Mesothelial cell of epicardium (in vitro differentiated cells): Measurements from ENCODE around the gene ZNF714. TPM values are rescaled to one million over a fixed set of nuclear protein-coding genes. Genes with fewer than 3 reads are reported as not detected.

Source experiments
- DNase-seq, 2 experiments: peaks; one replicate each; pipeline ENCODE4 v3.0.0; 2021; ENCODE audit warnings: low spot score in 2 of 2; ENCODE audit not compliant: unreplicated experiment in 2 of 2
- H3K27ac Mint-ChIP-seq: 2 replicates; pipeline ENCODE4 v1.8.0; 2021; ENCODE audit warnings: mixed read lengths
- H3K27me3 Mint-ChIP-seq: 2 replicates; pipeline ENCODE4 v1.8.0; 2021; ENCODE audit warnings: low read depth, mixed read lengths
- H3K36me3 Mint-ChIP-seq: 2 replicates; pipeline ENCODE4 v1.8.0; 2021; ENCODE audit warnings: mixed read lengths
- H3K4me1 Mint-ChIP-seq: 2 replicates; pipeline ENCODE4 v1.8.0; 2021; ENCODE audit warnings: mixed read lengths
- H3K4me3 Mint-ChIP-seq: 2 replicates; pipeline ENCODE4 v1.8.0; 2021; ENCODE audit warnings: mild to moderate bottlenecking, moderate library complexity, mixed read lengths
- H3K9me3 Mint-ChIP-seq: 2 replicates; pipeline ENCODE4 v1.8.0; 2021; ENCODE audit warnings: mixed read lengths
- total RNA-seq: library from RNA; stranded (reverse); gene quantifications from 3 replicates; pipeline ENCODE4 v1.2.1, GENCODE V29; 2021
- TF ChIP-seq, protein P1 (sequence below): fragments of 200-600 bp; sonication (generic); IDR thresholded peaks from one replicate; pipeline ENCODE4 v1.5.0; 2021; ENCODE audit warnings: antibody characterized with exemption; ENCODE audit not compliant: unreplicated experiment

Gene ZNF714
- total RNA-seq, 1 donor from 2014 or later: 33.1 TPM

DNA sequence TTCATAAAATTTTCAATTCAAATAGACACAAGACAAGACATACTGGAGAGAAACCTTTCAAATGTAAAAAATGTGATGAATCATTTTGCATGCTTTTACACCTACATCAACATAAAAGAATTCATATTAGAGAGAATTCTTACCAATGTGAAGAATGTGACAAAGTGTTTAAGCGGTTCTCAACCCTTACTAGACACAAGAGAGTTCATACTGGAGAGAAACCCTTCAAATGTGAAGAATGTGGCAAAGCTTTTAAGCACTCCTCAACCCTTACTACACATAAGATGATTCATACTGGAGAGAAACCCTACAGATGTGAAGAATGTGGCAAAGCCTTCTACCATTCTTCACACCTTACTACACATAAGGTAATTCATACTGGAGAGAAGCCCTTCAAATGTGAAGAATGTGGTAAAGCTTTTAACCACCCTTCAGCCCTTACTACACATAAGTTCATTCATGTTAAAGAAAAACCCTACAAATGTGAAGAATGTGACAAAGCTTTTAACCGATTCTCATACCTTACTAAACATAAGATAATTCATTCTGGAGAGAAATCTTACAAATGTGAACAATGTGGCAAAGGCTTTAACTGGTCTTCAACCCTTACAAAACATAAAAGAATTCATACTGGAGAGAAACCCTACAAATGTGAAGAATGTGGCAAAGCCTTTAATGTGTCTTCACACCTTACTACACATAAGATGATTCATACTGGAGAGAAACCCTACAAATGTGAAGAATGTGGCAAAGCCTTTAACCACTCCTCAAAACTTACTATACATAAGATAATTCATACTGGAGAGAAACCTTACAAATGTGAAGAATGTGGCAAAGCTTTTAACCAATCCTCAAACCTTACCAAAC, 35.3 kb downstream of the ZNF714 start:
- TF ChIP-seq, protein P1, sequence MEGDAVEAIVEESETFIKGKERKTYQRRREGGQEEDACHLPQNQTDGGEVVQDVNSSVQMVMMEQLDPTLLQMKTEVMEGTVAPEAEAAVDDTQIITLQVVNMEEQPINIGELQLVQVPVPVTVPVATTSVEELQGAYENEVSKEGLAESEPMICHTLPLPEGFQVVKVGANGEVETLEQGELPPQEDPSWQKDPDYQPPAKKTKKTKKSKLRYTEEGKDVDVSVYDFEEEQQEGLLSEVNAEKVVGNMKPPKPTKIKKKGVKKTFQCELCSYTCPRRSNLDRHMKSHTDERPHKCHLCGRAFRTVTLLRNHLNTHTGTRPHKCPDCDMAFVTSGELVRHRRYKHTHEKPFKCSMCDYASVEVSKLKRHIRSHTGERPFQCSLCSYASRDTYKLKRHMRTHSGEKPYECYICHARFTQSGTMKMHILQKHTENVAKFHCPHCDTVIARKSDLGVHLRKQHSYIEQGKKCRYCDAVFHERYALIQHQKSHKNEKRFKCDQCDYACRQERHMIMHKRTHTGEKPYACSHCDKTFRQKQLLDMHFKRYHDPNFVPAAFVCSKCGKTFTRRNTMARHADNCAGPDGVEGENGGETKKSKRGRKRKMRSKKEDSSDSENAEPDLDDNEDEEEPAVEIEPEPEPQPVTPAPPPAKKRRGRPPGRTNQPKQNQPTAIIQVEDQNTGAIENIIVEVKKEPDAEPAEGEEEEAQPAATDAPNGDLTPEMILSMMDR: no peak
- peak overlapping the region; percentile 48 for H3K27ac Mint-ChIP-seq
- H3K9me3 Mint-ChIP-seq: peaks cover 39% of the 10 kb centered on the region
- no peaks in the 10 kb centered on the region for H3K27me3 Mint-ChIP-seq
- no peak for DNase-seq
- H3K4me3 Mint-ChIP-seq: no peak overlapping the region
- H3K36me3 Mint-ChIP-seq: peaks cover 61% of the 10 kb centered on the region
- H3K4me1 Mint-ChIP-seq: no peaks in the 10 kb centered on the region

DNA sequence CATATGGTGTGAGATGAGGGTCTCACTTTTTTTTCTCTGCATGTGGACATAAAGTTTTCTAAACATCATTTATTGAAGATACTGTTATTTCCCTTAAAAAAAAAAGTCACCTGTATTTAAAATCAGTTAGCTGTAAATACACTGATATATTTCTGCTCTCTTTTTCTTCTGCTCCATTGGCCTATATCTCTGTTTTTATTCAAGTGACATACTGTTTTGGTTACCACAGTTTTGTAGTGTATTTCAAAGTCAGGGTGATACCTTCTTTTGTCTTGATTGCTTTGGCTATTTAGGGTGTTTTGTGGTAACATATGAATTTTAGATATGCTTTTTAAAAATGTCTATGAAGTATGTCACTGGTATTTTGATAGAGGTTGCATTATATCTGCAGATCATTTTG, 44.1 kb downstream of the ZNF714 start:
- no peak overlapping the region for H3K4me3 Mint-ChIP-seq
- no peak overlapping the region for H3K27ac Mint-ChIP-seq
- TF ChIP-seq, protein P1: no peak
- H3K9me3 Mint-ChIP-seq: peaks cover 21% of the 10 kb centered on the region
- peaks cover 29% of the 10 kb centered on the region for H3K36me3 Mint-ChIP-seq
- DNase-seq: no peak
- H3K4me1 Mint-ChIP-seq: peaks cover 37% of the 10 kb centered on the region
- H3K27me3 Mint-ChIP-seq: no peaks in the 10 kb centered on the region

GRCh38 chr19:21127001-21127400, 45.0 kb downstream of the ZNF714 start:
- Mint-ChIP-seq H3K4me3 (no peak overlapping the region), H3K27ac (peak overlapping the region; percentile 82), H3K36me3 (peaks cover 26% of the 10 kb centered on the region), H3K27me3 (no peaks in the 10 kb centered on the region), H3K9me3 (peaks cover 21% of the 10 kb centered on the region), H3K4me1 (peaks cover 37% of the 10 kb centered on the region)
- TF ChIP-seq, protein P1: no peak
- no peak for DNase-seq

- H3K27ac Mint-ChIP-seq: peak overlapping the region; percentile 82
- H3K4me1 Mint-ChIP-seq: peaks cover 37% of the 10 kb centered on the region
- H3K4me3 Mint-ChIP-seq: no peak overlapping the region
- TF ChIP-seq, protein P1: no peak
- no peak for DNase-seq
- peaks cover 21% of the 10 kb centered on the region for H3K9me3 Mint-ChIP-seq
- peaks cover 24% of the 10 kb centered on the region for H3K36me3 Mint-ChIP-seq
- H3K27me3 Mint-ChIP-seq: no peaks in the 10 kb centered on the region
These were observed 45.9 kb downstream of the ZNF714 start for GRCh38 chr19:21127898-21128297.

DNA sequence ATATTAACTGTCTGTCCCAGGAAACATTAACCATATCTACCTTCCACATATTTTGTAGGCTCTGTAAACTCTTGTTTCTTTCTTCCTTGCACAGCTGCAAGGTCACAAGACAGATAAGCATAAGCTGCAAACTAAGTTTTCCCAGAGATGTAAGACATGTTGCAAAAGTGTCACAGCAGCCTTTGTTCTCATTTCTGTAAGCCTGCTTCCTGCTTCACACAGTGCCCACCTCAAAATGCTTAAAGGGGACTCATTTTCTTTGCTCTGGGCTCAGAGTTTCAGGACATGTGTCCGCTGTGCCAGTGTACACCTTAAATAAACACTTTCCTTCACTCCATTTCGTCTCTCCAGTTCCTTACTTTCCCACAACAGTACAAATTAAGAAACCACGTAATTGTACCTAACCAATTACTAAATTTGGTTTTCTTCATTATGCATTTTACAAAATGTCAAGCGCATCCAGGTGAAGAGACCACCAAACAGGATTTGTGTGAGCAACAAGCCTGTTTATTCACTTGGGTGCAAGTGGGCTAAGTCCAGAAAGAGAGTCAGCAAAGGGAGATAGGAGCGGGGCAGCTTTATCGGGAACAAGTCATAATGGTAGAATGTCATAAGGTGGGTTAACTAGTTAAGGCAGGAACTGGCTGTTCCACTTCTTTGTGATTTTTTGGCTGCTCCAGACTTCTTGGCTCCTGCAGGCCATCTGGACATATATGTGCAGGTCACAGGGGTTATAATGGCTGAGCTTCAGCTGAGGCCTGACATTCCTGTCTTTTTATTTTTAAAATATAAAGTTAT, 47.1 kb downstream of the ZNF714 start:
- H3K4me3 Mint-ChIP-seq: no peak overlapping the region

More for the DNA sequence above, 47.1 kb downstream of the ZNF714 start:
- Mint-ChIP-seq H3K36me3 (peaks cover 23% of the 10 kb centered on the region), H3K27ac (peak overlapping the region; percentile 93), H3K4me1 (peaks cover 37% of the 10 kb centered on the region), H3K27me3 (no peaks in the 10 kb centered on the region), H3K9me3 (peaks cover 24% of the 10 kb centered on the region)
- TF ChIP-seq, protein P1: no peak
- DNase-seq: no peak
